Ascending aorta (tissue), 2 donors: ENCODE data around the gene EPHB2. TPM values are rescaled to one million over a fixed set of nuclear protein-coding genes. Genes with fewer than 3 reads are reported as not detected.

ENCODE experiments used
- DNase-seq, 2 donors: peaks; one replicate each; pipeline ENCODE4 v3.0.0-alpha.2; 2019; ENCODE audit warnings: low spot score in 2 of 2
- H3K27ac ChIP-seq, 2 donors: fragments of 200-600 bp; sonication (generic); one replicate each; pipeline ENCODE4 v1.5.1; 2016 to 2017; ENCODE audit warnings: mild to moderate bottlenecking in 1 of 2
- H3K27me3 ChIP-seq: fragments of 200-600 bp; sonication (generic); one replicate; pipeline ENCODE4 v1.5.1; 2017
- H3K36me3 ChIP-seq, 2 donors: fragments of 200-600 bp; sonication (generic); one replicate each; pipeline ENCODE4 v1.5.1; 2016
- H3K4me1 ChIP-seq, 2 donors: fragments of 200-600 bp; sonication (generic); one replicate each; pipeline ENCODE4 v1.5.1; 2016 to 2017; ENCODE audit warnings: mild to moderate bottlenecking in 1 of 2
- H3K4me3 ChIP-seq, 2 donors: fragments of 200-600 bp; sonication (generic); one replicate each; pipeline ENCODE4 v1.5.1; 2016 to 2017; ENCODE audit warnings: mild to moderate bottlenecking in 1 of 2
- H3K9me3 ChIP-seq, 2 donors: fragments of 200-600 bp; sonication (generic); one replicate each; pipeline ENCODE4 v1.5.1; 2016
- intact Hi-C: fragments of 100-400 bp; cut with DNase I; formaldehyde crosslinking; loops from one replicate; pipeline ENCODE4 v1.15.1; 2023
- total RNA-seq: library from RNA; depleted of rRNA; stranded (reverse); fragments of >200 nt; gene quantifications from one replicate; pipeline ENCODE4 v1.1.0, GENCODE V29; 2016
- TF ChIP-seq, protein P1 (sequence below), 3 experiments: fragments of 200-600 bp in 2 of 3; fragments of 450-650 bp in 1 of 3; sonication (generic) in 2 of 3; IDR thresholded peaks; one replicate each; pipeline ENCODE4 v1.5.1; 2016 to 2019; ENCODE audit warnings: antibody characterized with exemption in 3 of 3, mild to moderate bottlenecking in 1 of 3, moderate library complexity in 1 of 3

EPHB2 gene
- total RNA-seq, 1 donor from 2014 or later = 3.2 TPM

DNA sequence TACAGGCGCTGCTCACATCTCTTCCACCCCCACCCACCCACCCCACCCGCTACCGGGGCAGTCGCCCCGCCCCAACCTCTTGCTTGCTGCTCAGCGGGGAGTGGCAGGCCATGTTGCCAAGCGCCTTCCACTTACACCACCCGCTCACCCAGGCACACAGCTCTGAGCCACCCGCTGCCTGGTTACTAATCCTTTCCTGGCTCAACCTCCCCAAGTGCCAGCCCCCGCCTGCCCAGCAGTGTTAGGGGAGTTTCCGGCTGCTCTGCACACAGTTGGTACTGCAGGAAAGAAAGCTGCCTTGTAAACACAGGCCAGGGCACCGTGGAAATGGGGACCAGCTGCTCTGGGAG is 205.8 kb downstream of the EPHB2 start:
- DNase-seq = no peak
- TF ChIP-seq, protein P1, sequence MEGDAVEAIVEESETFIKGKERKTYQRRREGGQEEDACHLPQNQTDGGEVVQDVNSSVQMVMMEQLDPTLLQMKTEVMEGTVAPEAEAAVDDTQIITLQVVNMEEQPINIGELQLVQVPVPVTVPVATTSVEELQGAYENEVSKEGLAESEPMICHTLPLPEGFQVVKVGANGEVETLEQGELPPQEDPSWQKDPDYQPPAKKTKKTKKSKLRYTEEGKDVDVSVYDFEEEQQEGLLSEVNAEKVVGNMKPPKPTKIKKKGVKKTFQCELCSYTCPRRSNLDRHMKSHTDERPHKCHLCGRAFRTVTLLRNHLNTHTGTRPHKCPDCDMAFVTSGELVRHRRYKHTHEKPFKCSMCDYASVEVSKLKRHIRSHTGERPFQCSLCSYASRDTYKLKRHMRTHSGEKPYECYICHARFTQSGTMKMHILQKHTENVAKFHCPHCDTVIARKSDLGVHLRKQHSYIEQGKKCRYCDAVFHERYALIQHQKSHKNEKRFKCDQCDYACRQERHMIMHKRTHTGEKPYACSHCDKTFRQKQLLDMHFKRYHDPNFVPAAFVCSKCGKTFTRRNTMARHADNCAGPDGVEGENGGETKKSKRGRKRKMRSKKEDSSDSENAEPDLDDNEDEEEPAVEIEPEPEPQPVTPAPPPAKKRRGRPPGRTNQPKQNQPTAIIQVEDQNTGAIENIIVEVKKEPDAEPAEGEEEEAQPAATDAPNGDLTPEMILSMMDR (IDR thresholded peaks at IDR 0.05) = no peak
- Histone ChIP-seq H3K9me3 (no peaks in the 10 kb centered on the region), H3K27ac (no peak overlapping the region), H3K36me3 (no peaks in the 10 kb centered on the region), H3K4me1 (no peaks in the 10 kb centered on the region), H3K27me3 (no peaks in the 10 kb centered on the region), H3K4me3 (no peak overlapping the region)
- intact Hi-C loops = no loop called here

DNA sequence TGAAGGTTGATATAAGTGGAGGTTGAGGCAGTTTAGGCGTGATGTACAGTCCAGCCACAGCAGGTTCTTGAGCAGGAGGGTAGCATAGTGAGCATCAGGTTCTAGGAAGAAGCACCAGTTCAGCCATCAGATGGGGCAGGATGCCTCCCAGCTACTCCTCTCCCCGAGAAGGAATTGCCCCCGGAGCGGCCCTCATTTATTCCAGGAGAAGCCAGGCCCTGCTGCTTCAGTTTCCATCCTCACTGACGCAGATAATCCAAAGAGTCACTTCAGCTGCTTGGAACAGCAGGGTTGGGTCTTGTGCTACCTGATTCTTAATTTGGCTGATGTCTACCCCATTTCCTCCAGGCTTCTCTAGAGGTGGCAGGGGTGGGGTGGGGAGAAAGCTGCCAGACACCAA is 207.3 kb downstream of the EPHB2 start:
- no peak overlapping the region for H3K27ac ChIP-seq
- H3K4me3 ChIP-seq = no peak overlapping the region
- intact Hi-C loops = no loop called here
- DNase-seq = no peak
- no peaks in the 10 kb centered on the region for H3K9me3 ChIP-seq
- no peaks in the 10 kb centered on the region for H3K36me3 ChIP-seq
- no peaks in the 10 kb centered on the region for H3K27me3 ChIP-seq
- H3K4me1 ChIP-seq = no peaks in the 10 kb centered on the region
- TF ChIP-seq, protein P1 (IDR thresholded peaks at IDR 0.05) = no peak

DNA sequence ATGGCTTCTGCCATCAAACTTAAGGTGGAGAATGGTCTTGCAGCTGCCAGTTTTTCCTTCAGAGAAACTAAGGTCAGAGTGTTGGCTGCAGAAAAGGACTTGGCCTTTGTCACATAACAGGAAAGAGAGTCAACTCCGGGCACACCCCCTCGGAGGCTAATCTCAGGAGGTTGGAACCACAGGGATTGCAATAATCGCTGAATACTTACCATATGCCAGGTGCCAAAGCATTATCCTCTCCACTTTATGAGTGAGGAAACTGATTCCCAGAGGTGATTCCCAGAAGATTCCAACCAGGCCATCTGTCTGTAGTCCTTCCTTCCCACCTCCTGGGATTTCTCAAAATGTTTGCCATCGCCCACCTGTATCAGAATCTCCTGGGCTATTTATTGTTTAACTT is 208.0 kb downstream of the EPHB2 start:
- intact Hi-C loops = no loop called here
- Histone ChIP-seq H3K27me3 (no peaks in the 10 kb centered on the region), H3K4me1 (no peaks in the 10 kb centered on the region), H3K36me3 (no peaks in the 10 kb centered on the region), H3K4me3 (no peak overlapping the region), H3K27ac (no peak overlapping the region), H3K9me3 (no peaks in the 10 kb centered on the region)
- no peak for DNase-seq
- TF ChIP-seq, protein P1 (IDR thresholded peaks at IDR 0.05) = no peak

DNA sequence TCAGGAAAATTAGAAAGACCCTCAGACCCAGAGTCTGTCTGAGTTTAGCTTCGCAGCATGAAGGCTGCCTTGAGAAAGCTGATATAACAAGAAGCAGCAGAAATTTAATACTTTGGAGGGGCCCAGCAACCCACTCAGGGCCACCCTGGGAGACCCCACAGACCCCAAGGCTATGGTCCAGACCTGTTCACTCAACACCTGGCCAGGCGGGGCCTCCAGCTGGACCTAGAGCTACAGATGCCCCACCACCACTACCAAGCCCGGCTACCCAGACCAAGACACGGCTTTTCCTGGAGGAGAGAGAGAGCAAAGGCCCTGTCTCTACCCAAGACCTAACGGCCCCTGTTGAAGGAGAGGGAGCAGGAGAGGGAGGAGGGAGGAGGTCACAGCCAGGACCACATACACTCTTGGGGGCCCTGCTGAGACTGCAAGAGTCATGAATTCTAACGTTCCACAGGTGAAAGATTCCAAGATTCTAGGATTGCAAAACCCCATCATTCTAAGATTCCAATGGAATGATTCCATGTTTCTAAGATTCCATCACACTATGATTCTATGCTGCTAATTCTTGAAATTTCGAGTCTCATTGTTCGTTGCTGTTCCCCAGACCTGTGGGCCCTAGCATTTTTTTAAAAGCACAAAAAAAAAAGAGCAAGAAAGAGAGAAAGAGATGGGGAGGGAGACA is 208.8 kb downstream of the EPHB2 start:
- Histone ChIP-seq H3K36me3 (no peaks in the 10 kb centered on the region), H3K4me3 (no peak overlapping the region), H3K27ac (no peak overlapping the region), H3K27me3 (no peaks in the 10 kb centered on the region), H3K9me3 (no peaks in the 10 kb centered on the region), H3K4me1 (no peaks in the 10 kb centered on the region)
- TF ChIP-seq, protein P1 (IDR thresholded peaks at IDR 0.05) = no peak
- DNase-seq = no peak
- intact Hi-C loops = no loop called here

DNA sequence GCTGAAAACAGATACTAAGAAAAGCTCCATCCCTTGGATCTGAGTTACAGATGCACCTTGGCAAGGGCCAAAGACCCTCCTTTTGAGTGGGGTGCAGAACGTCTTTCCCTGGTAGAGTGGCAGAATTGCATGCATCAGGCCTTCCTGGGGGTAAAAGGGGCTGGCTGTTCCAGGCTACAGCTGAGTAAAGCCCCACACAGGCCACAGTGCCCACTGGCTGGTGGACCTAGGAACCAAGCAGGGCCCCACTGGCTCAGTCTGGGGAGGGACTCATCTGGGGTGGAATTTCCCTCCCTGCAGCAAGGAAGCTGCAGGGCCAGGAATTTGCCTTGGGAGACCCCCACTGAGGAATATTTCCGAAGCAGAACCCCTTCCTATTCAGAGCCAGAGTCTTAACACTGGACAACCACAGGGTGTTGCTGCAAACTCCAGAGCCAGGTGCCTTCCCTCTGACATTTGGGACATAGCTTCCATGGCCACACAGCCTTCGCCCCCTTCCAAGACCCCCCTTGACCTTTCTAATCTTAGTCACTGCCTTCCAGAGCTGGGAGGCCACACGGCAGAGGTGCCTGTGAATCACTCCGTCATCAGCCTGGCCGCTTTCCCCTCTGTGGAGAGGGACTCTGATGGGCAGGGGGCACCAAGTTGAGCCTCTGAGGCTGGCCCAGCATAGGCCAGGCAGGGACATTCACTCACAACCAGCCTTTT is 209.5 kb downstream of the EPHB2 start:
- DNase-seq = no peak
- no peak overlapping the region for H3K4me3 ChIP-seq
- H3K27me3 ChIP-seq = no peaks in the 10 kb centered on the region
- no peaks in the 10 kb centered on the region for H3K9me3 ChIP-seq
- TF ChIP-seq, protein P1 (IDR thresholded peaks at IDR 0.05) = no peak
- no peaks in the 10 kb centered on the region for H3K4me1 ChIP-seq
- intact Hi-C loops = no loop called here
- no peak overlapping the region for H3K27ac ChIP-seq
- no peaks in the 10 kb centered on the region for H3K36me3 ChIP-seq
